ENCODE data around the gene HID1.

- TF ChIP-seq POLR2A (IDR thresholded peaks at IDR 0.05) (no peak), CTCF (IDR thresholded peaks at IDR 0.05) (no peak)
Measured at GRCh38 chr17:74917430-74917829, 55.1 kb downstream of the HID1 start.
